ENCODE data around the gene PLSCR5. TPM values are rescaled to one million over a fixed set of nuclear protein-coding genes. Genes with fewer than 3 reads are reported as not detected.

Gene PLSCR5
- total RNA-seq (2013; cell fraction: nucleolus; rRNA removed): not detected in 2 replicates
- total RNA-seq (2014; rRNA removed): not detected in 2 replicates
- not detected in 2 replicates for total RNA-seq (2014; rRNA removed; fragmentation: Illumina TruSeq; extraction: Trizol)
- total RNA-seq (2021): not detected in 2 replicates
- polyA plus RNA-seq (2011; ENCODE audit: low read depth): not detected
- not detected in 2 replicates for polyA plus RNA-seq (2011; rRNA removed)
- not detected in 2 replicates for polyA plus RNA-seq (2011; cell fraction: cytosol; rRNA removed)
- polyA plus RNA-seq (2011; cell fraction: nucleus; rRNA removed): not detected in 2 replicates
- not detected in 2 replicates for polyA plus RNA-seq (2012)
- not detected in 2 replicates for polyA plus RNA-seq (2014; fragmentation: Illumina TruSeq; extraction: Trizol)
- polyA plus RNA-seq (2014; fragmentation: Nextera tagmentation; extraction: Ambion mirVana): not detected
- 0.06 TPM in 1 of 2 replicates, not detected in the other for polyA plus RNA-seq (2014; rRNA removed)
- polyA plus RNA-seq (2016; fragmentation: Nextera tagmentation; extraction: Ambion mirVana): not detected
- polyA minus RNA-seq (2011; rRNA and poly(A)+ RNA removed): not detected in 2 replicates
- polyA minus RNA-seq (2011; cell fraction: cytosol; rRNA and poly(A)+ RNA removed): not detected in 2 replicates
- polyA minus RNA-seq (2011; cell fraction: nucleus; rRNA and poly(A)+ RNA removed): not detected in 2 replicates
- not detected for Bru-seq, nascent RNA
- BruChase-seq, experiment 1, labeled RNA remaining after a 6-hour chase: not detected
- BruChase-seq, experiment 2, labeled RNA remaining after a 2-hour chase: not detected
- long read RNA-seq, experiment 1: 0 reads
- long read RNA-seq, experiment 2: 0 reads

GRCh38 chr3:146605106-146605505 lies at the start of gene PLSCR5:
PLSCR5 (minus strand) TSS chr3:146605346; CDS start chr3:146605212, 134 bp downstream.
- intact Hi-C loops (cut with micrococcal nuclease; ENCODE audit: unreplicated experiment) (no loop called here), in situ Hi-C loops (cut with MboI) (no loop called here)
- WGBS (ENCODE audit: insufficient coverage, insufficient replicate concordance, low lambda C conversion rate, missing lambda C conversion rate): 24% methylated on average over 3 of the region's 3 CpGs
- FAIRE-seq (no peak), ATAC-seq (no peak), DNase-seq (ENCODE audit: low read depth, low spot score) (no peak)
- Histone ChIP-seq H3K79me2 (ENCODE audit: control insufficient read depth, insufficient read depth, low read length) (no peaks in the 10 kb centered on the region), H3K9me3 (replicated peaks; ENCODE audit: control insufficient read depth, insufficient read depth, low read length) (no peaks in the 10 kb centered on the region), H2AFZ (ENCODE audit: control insufficient read depth, low read depth, low read length) (no peak within 1 kb of the TSS), H3K27me3 (replicated peaks in 1 of 2; ENCODE audit: control insufficient read depth in 2 of 2, insufficient read depth in 2 of 2, low read length in 1 of 2) (no peaks in the 10 kb centered on the region), H3K27ac (ENCODE audit: control insufficient read depth, insufficient read depth) (no peak within 1 kb of the TSS), H3K36me3 (ENCODE audit: control insufficient read depth in 2 of 2, insufficient read depth in 2 of 2, low read length in 1 of 2) (no peaks in the 10 kb centered on the region), H3K4me1 (ENCODE audit: control insufficient read depth, insufficient read depth, low read length) (no peaks in the 10 kb centered on the region), H4K20me1 (ENCODE audit: control insufficient read depth, insufficient read depth) (no peaks in the 10 kb centered on the region), H3K4me2 (ENCODE audit: control insufficient read depth, insufficient read depth) (no peak within 1 kb of the TSS), H3K9ac (ENCODE audit: control insufficient read depth, insufficient read depth, low read length) (no peak within 1 kb of the TSS), H3K4me3 (no peak within 1 kb of the TSS)
- no peak for TF ChIP-seq NR2C2 (IDR thresholded peaks at IDR 0.05; ENCODE audit: borderline replicate concordance, control insufficient read depth, insufficient read length, low read depth)
- no peak for TF ChIP-seq ZNF24 (IDR thresholded peaks at IDR 0.05)
- no peak for TF ChIP-seq ZNF622 (IDR thresholded peaks at IDR 0.05)
- no peak for TF ChIP-seq HDAC2 (IDR thresholded peaks at IDR 0.05)
- TF ChIP-seq ATF2 (IDR thresholded peaks at IDR 0.05; ENCODE audit: low read length): no peak
- TF ChIP-seq PAX5 (IDR thresholded peaks at IDR 0.05; ENCODE audit: borderline replicate concordance, low read depth, low read length): no peak
- TF ChIP-seq REST (IDR thresholded peaks at IDR 0.05; ENCODE audit: low read depth, low read length): no peak
- TF ChIP-seq RAD21 (IDR thresholded peaks at IDR 0.05; ENCODE audit: insufficient read depth, low read depth, low read length): no peak
- TF ChIP-seq PAX8 (IDR thresholded peaks at IDR 0.05): no peak
- no peak for TF ChIP-seq E2F4 (IDR thresholded peaks at IDR 0.05; ENCODE audit: low read depth, low read length)
- no peak for TF ChIP-seq DPF2 (IDR thresholded peaks at IDR 0.05)
- no peak for TF ChIP-seq E4F1 (IDR thresholded peaks at IDR 0.05; ENCODE audit: borderline replicate concordance, partially characterized antibody)
- no peak for TF ChIP-seq CHD2 (IDR thresholded peaks at IDR 0.05; ENCODE audit: borderline replicate concordance, low read depth, low read length)
- ChIA-PET RAD21 (ENCODE audit: unreplicated experiment) (no interaction called here), POLR2A (no interaction called here), SMC1A (ENCODE audit: uncharacterized antibody, unreplicated experiment) (no interaction called here), CTCF (interaction anchor here (1.6 kb wide), 1 partner anchor 11 kb away, joined by 4 read pairs; no protein-coding TSS in a partner anchor)
- BruUV-seq (replicated peaks): no TSS peak
